HL-60/S4 (cell line): ENCODE data around the gene PLEKHA7.

Source experiments
- in situ Hi-C: fragments of 300-500 bp; cut with MboI; formaldehyde crosslinking; loops from 2 replicates; pipeline ENCODE4 v1.14.3; 2022; ENCODE audit warnings: low sequenced_read_pairs

The PLEKHA7 gene

DNA sequence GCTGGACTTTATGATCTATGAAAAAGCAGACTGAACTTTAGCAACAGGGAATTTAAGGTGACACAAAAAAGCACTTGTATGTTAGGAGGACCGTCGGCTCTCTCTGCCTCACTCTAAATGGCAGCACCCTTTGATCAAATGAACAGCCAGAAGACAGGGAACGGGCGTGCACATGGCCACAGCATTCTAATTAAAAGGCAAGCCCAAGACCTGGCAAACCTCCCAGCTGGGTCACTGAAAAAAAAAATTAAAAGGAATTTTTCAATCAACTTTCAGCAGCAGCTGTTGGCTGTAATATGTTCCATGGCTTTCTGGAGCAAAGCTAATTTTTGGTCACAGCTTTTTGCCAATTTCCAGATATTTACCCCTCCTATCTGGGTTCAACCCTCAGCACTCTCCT is 159.2 kb downstream of the PLEKHA7 start:
- in situ Hi-C loops: no loop called here

DNA sequence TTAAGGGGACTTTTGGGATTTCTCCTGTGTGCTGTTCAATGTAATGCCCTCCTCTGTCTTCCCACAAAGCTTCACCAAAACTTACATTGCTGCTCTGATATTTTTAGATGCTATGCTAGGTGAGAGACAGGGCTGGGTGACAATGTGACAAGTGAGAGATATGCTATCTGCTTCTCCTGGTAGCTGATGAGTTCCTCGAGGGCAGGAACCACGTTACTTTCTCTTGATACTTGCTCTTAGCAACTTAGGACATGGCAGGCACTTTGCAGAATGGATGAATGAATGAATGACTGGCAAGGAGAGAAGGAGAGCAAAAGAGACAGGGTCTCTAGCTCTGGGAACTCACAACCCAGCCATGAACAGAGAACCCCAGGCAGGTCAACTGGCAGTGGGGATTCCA is 160.4 kb downstream of the PLEKHA7 start:
- in situ Hi-C loops: no loop called here

DNA sequence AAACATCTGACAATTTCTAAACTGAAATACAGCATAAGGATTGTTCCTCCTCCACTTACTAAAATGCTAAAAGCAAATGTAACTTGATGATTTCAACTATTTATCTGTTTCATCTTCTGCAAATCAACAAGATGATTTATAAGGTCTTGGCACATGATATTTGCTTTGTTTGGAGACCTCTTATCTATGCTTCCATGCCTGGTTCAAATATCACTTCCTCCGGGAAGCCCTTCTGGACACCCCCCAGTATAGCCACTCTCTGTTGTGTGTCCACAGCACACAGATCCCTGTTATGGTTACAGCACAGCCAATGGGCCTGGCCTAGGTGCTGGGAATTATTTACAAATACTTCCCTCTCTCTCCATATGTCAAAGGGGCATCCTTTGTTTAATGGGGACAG is 160.9 kb downstream of the PLEKHA7 start:
- in situ Hi-C loops: no loop called here

DNA sequence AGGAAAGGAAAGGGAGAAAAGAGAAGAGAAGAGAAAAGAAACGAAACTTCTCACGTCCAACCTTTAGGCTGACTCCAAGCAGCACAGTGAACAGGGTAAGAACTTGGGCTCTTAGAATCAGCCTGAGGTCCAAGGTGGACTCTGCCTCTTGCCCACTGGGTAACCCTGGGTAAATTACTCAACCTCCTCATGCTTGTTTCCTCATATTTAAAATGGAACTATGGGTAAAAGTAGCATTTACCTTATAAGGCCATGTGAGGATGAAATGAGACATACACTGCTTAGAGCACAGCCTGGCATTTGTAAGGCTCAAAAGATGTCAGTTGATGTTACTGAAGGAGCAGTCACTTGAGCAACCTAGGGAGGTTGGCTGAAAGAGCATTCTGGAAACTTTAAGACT is 167.9 kb downstream of the PLEKHA7 start:
- in situ Hi-C loops: no loop called here

DNA sequence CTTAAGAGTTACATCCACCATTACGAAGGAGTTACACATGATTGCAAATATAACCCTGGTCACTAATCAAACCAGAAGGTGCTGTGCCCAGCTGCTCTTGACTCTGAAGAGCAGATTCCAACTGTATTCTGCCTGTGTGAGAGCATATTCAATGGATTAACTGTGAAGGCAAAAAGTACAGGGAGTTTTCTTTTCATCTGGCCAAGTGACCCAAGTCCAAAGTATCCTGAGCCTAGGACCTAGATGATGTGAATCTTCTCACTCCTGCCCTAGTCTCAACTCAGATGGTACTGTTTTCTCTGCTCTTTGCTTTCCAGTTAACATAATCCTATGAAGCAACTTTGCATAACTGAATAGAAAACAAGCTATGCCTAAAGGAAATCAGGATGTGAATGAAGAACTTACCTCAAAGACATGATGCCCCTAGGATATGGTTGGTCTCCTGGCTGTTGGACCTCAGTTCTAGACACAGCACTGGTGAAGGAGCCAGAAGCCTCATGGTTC is 169.9 kb downstream of the PLEKHA7 start:
- in situ Hi-C loops: no loop called here

DNA sequence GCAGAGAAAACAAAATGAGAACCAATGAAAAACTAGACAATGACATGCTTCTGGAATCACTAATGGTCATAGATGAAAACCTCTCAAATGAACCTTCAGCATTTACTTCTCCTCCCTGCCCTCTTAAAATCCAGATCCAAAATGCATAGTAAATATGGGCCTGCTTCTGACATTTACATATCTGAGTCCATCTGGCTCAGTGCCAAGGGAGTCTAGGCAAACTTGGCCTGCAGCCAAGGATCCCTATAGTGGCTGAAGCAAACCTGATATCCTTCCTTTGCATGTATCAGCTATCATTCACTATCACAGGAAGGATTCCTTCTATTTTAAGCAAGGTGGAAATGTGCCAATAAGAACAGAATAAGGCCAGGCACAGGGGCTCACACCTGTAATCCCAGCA is 170.9 kb downstream of the PLEKHA7 start:
- in situ Hi-C loops: no loop called here

DNA sequence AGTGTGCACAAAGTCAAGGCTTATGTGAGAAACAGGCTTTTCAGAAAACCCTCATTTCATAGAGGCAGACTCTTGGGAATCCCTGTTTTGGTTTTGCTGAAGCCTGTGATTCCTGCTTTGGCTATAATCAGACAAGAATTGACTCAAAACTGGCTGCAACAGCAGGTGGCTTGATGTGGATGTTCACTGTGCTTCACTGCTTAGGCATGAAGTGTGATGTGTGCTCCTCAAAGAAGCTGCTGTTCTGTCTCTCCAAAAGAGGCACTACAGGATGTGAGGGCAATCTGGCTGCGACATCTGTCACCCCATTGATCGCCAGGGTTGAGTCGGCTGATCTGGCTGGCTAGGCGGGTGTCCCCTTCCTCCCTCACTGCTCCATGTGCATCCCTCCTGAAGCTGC is 172.2 kb downstream of the PLEKHA7 start:
- in situ Hi-C loops: no loop called here

DNA sequence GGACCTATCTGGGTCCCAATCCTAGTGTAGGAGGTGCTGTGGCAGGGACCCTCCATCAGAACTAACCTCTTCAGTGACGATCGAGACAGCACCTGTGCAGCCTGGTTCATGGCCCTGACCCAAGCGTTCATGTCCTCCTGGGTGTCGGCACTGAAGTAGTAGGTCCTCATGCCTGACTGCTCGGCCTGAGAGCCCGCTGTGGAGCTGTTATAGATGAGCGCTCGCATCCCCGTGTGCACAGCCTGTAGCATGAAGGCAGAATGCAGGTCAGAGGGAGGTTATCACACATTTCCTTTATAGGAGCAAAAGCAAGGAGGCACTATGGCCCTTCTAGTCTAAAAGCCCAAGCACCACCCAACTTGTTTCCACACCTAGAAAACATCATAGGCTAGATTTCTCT is 172.7 kb downstream of the PLEKHA7 start:
- in situ Hi-C loops: no loop called here

DNA sequence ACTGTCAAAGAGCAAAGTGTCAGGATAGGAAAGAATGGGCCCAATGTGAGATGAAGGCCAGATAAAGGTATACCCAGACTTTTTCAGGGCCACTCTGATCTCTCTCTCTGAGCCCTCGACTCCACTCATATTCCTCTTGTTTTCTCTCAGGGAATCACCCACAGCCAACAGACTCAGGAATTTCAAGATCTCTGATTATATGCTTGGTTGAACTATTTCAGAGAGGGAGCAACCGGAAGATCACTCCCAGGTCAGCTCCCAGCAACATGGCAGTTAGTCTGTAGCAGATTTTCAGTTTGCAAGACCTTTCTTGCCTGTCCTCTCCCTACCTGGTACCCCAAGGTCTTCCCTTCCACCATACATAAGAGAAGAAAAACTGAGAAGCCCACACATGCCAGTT is 173.3 kb downstream of the PLEKHA7 start:
- in situ Hi-C loops: no loop called here

DNA sequence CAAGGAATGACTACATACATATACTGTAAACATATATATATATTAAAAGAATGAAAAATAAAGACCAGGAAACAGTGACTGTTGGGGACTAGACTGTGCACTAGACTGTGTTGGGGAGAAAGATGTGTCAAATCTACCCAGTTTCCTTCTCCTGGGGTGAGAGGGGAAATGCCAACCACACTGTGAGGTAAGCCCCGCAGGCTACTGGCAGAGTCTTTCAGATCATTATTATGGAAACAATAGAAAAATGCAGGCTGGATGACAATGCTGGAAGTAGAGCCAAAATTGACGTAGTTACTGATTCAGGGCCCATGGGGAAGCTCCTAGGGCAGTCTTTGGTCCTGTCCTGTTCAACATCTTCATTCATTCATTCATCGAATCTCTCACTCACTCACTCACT is 174.4 kb downstream of the PLEKHA7 start:
- in situ Hi-C loops: no loop called here

DNA sequence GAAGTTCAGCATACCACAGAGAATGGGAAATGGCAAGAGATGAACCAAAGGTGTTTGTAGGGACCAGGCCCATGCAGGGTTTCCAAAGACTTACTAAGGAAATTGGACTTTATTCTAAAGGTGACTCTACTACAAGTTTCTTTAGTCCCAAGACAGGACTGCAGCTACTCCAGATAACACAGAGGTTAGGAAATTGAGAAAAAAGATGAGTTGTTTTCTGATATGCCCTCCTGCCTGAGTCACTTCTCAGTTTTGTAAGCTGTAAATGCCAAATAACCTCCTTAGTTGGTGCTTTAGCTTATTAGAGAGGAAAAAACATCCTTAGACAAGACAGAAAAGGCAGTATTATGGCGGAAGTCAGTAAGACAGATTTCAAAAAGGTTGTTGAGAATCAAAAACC is 179.8 kb downstream of the PLEKHA7 start:
- in situ Hi-C loops: no loop called here

DNA sequence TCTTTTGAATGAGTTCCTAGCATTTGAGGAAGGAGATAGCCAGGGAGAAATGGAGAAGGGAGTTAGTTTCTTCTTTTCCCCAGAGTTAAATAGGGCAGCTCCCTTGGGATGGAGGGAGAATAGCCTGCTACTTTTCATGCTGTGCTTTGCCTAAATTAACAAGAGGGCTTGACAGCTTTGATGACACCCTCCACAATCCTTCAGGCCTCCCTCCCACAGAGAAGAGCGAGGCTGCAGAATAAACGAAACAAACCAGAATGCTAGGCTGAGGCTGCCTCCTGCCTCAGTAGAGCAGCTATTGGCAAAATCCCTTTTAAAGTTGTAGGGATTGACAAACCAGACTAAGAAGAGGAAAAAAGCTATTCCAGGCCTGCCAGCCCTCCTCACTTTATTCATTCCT is 181.2 kb downstream of the PLEKHA7 start:
- in situ Hi-C loops: no loop called here

DNA sequence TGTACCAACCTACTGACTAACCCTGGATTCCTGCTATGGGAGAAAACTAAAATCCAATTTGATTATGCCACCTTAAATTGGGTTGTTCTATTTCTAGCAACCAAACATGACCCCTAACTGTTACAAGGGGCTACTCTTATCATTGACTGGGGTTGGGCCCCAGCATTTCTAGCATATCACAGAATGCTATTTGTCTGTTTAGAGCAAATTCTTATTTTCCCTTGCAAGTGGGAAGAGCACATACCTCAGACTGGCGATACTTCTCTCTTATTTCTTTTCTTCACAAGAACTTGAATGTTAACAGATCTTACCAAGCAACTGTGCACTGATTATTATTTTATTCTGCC is 182.0 kb downstream of the PLEKHA7 start:
- in situ Hi-C loops: no loop called here

DNA sequence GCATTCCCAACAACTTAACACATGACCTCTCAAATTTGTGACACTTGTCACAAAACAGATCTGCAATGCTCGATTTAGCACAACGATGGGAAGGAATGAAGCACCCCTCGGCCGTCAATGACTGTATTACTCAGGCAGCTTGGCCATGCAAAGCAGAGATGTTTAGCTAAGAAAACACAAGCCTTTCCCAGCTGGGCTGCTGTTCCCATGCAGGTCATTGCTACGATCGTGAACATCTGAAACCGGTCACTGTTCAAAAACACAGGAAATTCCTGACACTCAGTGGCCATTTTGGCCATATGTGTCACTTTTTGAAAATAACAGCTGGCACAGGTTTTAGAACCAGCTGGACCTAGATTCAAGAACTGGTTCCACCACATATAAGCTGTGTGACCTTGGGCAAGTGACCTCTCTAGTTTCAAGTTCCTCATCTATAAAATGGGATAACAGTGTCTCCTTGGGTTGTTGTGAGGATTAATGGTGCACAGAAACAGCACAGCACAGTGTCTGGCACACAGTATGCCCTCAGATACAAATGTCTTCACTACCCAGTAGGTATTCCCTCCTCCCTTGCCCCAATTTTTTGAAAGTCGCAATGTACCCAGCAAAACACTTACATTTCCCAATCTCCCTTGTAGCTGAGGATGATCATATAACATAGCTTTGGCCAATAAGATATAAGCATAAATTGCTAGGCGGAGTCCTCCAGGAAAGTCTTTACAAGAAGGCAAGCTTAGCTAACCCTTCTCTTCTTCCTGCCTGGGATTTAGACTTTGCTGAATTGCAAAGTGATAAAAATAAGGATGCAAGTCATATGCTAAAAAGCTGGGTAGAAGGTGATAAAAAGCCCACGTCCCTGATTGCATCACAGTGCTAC is 182.7 kb downstream of the PLEKHA7 start:
- in situ Hi-C loops: no loop called here

DNA sequence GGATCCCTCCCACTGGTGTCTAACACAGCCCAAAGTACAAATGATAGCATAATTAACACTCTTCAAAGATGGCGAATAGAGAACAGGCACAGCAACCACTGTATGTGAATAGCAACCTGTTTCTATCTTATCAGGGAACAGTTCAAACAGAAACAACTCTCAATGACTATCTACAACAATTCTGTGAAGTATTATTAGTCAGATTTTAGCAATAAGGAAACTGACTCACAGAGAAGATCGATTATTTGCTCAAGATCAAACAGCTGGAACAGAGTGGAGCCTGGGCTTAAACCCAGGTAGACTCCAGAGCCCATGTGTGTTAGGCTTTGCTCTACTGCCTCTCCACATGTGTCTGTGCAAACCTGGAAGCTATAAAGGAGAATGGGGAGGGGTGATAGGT is 187.1 kb downstream of the PLEKHA7 start:
- in situ Hi-C loops: no loop called here

DNA sequence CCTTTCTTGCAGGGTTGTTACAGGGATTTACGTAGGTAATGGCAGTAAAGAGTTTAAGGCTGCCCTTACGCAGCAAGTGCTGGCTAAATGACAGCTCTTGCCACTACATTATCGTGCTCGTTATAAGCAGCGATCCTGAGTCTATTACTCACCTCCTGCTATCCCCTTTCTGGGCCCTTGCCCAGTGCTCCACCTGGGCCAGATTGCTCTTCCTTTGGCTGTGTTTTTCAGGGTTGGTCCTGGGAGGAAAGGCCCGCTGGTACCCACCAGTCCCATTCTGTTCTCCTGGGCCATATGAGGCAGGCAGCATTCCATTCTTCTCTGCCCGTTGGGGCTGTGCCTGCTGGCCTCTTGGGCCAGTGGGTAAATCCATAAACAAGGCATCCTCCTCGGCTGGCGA is 188.2 kb downstream of the PLEKHA7 start:
- in situ Hi-C loops: no loop called here

DNA sequence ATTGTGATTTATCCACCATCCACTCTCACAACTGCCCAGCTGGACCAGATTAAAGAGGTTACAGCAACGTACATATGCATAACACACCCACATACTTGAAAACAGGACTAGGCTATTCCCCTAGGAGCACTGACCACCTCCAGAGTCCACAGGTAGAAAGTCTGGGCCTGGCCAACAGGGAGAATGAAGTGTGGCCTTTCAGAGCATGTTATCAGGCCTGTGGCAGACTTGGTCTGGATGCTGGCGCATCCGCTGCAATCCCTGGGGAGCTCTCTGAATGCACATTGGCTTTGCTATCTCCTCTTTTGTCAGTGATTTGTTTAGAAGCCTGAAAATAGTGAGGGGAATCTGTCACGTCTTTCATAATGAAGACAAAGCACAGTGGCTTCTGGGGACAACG is 189.1 kb downstream of the PLEKHA7 start:
- in situ Hi-C loops: no loop called here

DNA sequence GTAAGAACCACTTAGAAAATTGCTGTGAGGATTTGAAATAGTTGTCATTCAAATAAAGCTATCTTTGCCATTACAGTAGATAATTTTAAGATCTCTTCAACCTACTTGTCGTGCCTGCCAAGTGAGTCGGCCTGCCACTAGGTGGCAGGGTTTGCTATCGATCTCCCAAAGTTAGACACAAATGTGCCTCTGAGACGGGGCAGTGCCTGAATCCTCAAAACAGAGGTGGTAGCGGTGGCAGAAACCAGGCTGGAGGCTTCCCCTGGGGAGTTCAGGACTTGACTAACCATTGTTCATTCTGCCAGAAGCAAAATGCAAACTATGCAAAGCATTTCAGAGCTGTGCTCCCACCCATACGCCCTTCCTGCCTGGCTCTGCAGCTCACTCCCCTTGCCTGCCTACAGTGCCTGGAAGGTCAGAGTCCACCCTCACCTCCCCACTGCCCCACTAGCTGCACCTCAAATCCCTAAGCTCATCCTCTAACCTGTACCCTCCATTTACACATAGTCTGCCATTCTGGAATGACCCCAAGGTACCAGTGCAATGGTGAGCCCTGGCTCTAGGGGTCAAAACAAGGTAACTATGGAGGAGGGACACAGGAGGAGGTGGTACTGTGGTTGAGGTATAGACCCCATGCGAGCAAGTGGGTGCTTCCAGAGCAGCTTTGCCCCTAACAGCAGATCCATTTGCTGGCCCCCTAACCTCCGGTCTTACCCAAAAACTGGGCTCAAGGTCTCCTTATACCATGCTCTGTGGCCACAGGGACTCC is 193.7 kb downstream of the PLEKHA7 start:
- in situ Hi-C loops: no loop called here

DNA sequence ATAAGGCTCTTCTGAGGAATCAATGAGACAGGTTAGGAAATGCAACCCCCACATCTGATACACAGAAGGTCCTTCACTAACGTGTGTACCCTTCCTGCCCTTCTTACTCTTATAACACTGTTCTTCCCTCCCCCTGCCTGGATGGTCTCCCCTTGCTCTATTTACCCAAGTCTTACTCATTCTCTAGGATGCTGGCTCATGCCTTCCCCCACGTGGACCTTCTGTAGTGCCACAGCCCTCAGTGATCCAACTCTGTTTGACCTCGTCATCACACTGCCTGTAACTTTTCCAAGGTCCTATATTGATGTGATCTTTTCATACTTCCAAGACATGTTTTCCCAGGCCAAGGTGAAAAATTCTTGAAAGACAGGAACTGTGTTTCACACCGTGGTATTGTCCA is 195.9 kb downstream of the PLEKHA7 start:
- in situ Hi-C loops: no loop called here

DNA sequence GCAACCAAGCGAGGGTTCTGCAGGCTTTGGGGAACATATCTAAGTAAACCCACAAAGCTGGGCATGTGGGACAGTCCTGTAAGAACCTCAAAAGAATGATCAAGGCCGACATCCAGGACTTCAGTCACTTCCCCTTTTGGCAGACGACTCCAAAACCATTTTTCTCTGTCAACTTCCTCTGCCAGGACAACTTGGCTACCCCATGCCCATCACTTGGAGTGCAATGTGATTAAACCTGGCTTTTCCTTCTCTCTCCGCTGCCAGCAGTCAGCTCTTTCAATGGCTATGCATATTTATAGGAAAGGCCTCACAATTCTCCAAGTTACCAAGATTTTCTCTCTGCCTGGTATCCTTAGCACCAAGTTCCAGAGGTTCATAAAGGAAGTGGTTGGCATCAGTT is 196.9 kb downstream of the PLEKHA7 start:
- in situ Hi-C loops: no loop called here

DNA sequence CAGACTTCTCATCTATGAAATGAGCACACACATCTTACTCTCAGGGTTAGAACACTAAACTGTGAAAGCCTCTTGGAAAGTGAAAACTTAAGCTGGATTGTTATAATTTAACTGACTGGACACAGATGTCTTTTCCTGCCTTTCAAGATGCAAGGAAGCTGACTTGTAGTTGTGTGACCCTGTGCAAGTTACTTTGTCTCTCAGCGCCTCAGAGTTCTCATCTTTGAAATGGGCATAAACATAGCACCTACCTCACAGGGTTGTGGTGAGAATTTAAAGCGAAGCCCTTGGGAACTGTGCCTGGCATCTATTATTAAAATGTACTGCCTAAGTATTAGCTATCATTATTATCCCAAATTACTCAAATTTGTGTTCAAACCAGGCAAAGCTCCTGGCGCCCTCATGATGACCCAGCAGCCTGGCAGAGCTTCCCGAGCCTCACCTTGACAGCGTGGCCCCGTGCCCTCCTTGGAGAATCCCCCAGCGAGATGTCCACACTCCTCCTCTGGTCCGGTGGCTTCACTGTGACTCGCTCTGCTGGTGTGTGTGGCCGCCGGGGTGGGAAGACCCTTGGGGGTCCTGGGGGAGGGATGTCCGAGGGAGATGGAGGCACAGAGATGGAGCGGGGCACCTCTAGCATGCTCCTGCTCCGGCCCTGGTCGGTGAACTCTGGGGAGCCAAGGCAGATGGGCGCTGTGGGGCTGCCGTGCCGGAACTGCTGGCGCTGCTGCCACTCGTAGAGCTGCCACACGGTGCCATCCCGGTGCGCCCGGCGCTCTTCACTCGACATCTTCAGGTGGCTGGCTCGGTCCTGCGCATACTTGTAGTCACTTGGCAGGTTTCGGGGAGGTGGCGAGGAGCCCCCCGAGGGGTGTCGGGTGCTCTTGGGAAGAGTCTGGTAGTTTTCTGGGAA is 197.6 kb downstream of the PLEKHA7 start:
- in situ Hi-C loops: no loop called here
